ENCODE data around the gene JAZF1.

Gene JAZF1

GRCh38 chr7:27842851-27843250 is 337.7 kb downstream of the JAZF1 start:
- POLR2A ChIA-PET, result no interaction called here
- no peak for TF ChIP-seq CTCF (IDR thresholded peaks at IDR 0.05; ENCODE audit: control extremely low read depth, extremely low read depth, low read depth, missing control alignments)
- DNase-seq (ENCODE audit: extremely low spot score), result no peak
- CTCF ChIA-PET, result no interaction called here

- no peak for TF ChIP-seq CTCF (IDR thresholded peaks at IDR 0.05; ENCODE audit: control extremely low read depth, extremely low read depth, low read depth, missing control alignments)
- DNase-seq (ENCODE audit: extremely low spot score), result no peak
- ChIA-PET POLR2A (no interaction called here), CTCF (no interaction called here)
These were observed 338.4 kb downstream of the JAZF1 start for GRCh38 chr7:27842094-27842692.

- TF ChIP-seq CTCF (IDR thresholded peaks at IDR 0.05; ENCODE audit: control extremely low read depth, extremely low read depth, low read depth, missing control alignments), result no peak
- DNase-seq (ENCODE audit: extremely low spot score), result no peak
- POLR2A ChIA-PET, result no interaction called here
- CTCF ChIA-PET, result interaction anchor here (0.7 to 1.6 kb wide), 3 partner anchors 12 to 645 kb away, joined by 3 to 4 read pairs (median 3); no protein-coding TSS in a partner anchor
These were observed 339.7 kb downstream of the JAZF1 start for GRCh38 chr7:27840760-27841364.

GRCh38 chr7:27840313-27840712 is 340.3 kb downstream of the JAZF1 start:
- POLR2A ChIA-PET, result no interaction called here
- DNase-seq (ENCODE audit: extremely low spot score), result peak; percentile 7
- CTCF ChIA-PET, result interaction anchor here (0.9 to 1.6 kb wide), 3 partner anchors 9 to 12 kb away, joined by 3 to 4 read pairs (median 3); no protein-coding TSS in a partner anchor
- no peak for TF ChIP-seq CTCF (IDR thresholded peaks at IDR 0.05; ENCODE audit: control extremely low read depth, extremely low read depth, low read depth, missing control alignments)

- ChIA-PET POLR2A (no interaction called here), CTCF (interaction anchor here (1.2 kb wide), 1 partner anchor 10 kb away, joined by 3 read pairs; no protein-coding TSS in a partner anchor)
- no peak for TF ChIP-seq CTCF (IDR thresholded peaks at IDR 0.05; ENCODE audit: control extremely low read depth, extremely low read depth, low read depth, missing control alignments)
- no peak for DNase-seq (ENCODE audit: extremely low spot score)
These were observed 341.5 kb downstream of the JAZF1 start for GRCh38 chr7:27839099-27839498.

GRCh38 chr7:27836536-27836935 is 344.1 kb downstream of the JAZF1 start:
- DNase-seq (ENCODE audit: extremely low spot score), result no peak
- ChIA-PET CTCF (interaction anchor here (0.9 to 1.5 kb wide), 4 partner anchors 11 to 57 kb away, joined by 3 read pairs; no protein-coding TSS in a partner anchor), POLR2A (no interaction called here)
- no peak for TF ChIP-seq CTCF (IDR thresholded peaks at IDR 0.05; ENCODE audit: control extremely low read depth, extremely low read depth, low read depth, missing control alignments)
